Common myeloid progenitor, CD34-positive (primary cell): ENCODE measurements around the gene POLD4.
A peak's percentile ranks its signal among the peaks of the same experiment; 100 is the strongest.

Experiments used
- CTCF ChIA-PET: fragments of 350-600 bp; sonication (Branson Sonifier 250); formaldehyde crosslinking; loops from one replicate; lab custom pipeline; 2021; ENCODE audit warnings: antibody characterized with exemption; lab: Charles Lee
- POLR2A ChIA-PET: fragments of 350-600 bp; sonication (Branson Sonifier 250); formaldehyde crosslinking; loops from one replicate; lab custom pipeline; 2021; ENCODE audit warnings: antibody characterized with exemption; lab: Charles Lee
- DNase-seq, 3 donors: peaks; one replicate each; pipeline versions ENCODE4 v3.0.0 to v3.0.0-alpha.2; 2013
- H3K27ac ChIP-seq, 2 experiments: 1 replicate in 1 of 2; 2 replicates in 1 of 2; pipeline ENCODE4 v1.7.0; 2013; ENCODE audit warnings: inconsistent platforms in 2 of 2, low read length in 2 of 2, mild to moderate bottlenecking in 2 of 2, low read depth in 1 of 2, moderate library complexity in 1 of 2; ENCODE audit not compliant: severe bottlenecking in 2 of 2, insufficient read depth in 1 of 2, poor library complexity in 1 of 2
- H3K27me3 ChIP-seq, 5 experiments: replicated peaks in 2 of 5; 1 replicate in 3 of 5; 2 replicates in 2 of 5; pipeline versions ENCODE4 v1.6.1 to v1.7.0; 2013; ENCODE audit warnings: low read length in 4 of 5, mild to moderate bottlenecking in 2 of 5, moderate library complexity in 2 of 5, inconsistent platforms in 1 of 5; ENCODE audit not compliant: insufficient read depth in 5 of 5, control insufficient read depth in 4 of 5
- H3K36me3 ChIP-seq, 4 experiments: 1 replicate in 2 of 4; 2 replicates in 2 of 4; pipeline versions ENCODE4 v1.6.1 to v1.7.0; 2013; ENCODE audit warnings: low read length in 3 of 4, control low read depth in 1 of 4, mild to moderate bottlenecking in 1 of 4; ENCODE audit not compliant: control insufficient read depth in 4 of 4, insufficient read depth in 4 of 4
- H3K4me1 ChIP-seq, 4 experiments: 1 replicate in 3 of 4; 2 replicates in 1 of 4; pipeline versions ENCODE4 v1.6.1 to v1.7.1; 2013; ENCODE audit warnings: low read length in 3 of 4, mild to moderate bottlenecking in 3 of 4, control low read depth in 1 of 4, inconsistent platforms in 1 of 4, moderate library complexity in 1 of 4; ENCODE audit not compliant: control insufficient read depth in 4 of 4, insufficient read depth in 4 of 4; ENCODE audit errors: control extremely low read depth in 1 of 4
- H3K4me3 ChIP-seq, 7 experiments: 1 replicate in 4 of 7; 2 replicates in 3 of 7; pipeline versions ENCODE4 v1.5.1 to v1.7.0; 2013; ENCODE audit warnings: mild to moderate bottlenecking in 7 of 7, low read length in 6 of 7, moderate library complexity in 6 of 7, inconsistent platforms in 2 of 7, low read depth in 2 of 7, control low read depth in 1 of 7; ENCODE audit not compliant: insufficient read depth in 4 of 7, control insufficient read depth in 1 of 7; ENCODE audit errors: extremely low read depth in 1 of 7
- H3K9me3 ChIP-seq, 5 experiments: 1 replicate in 4 of 5; 2 replicates in 1 of 5; pipeline versions ENCODE4 v1.6.1 to v1.7.1; 2013; ENCODE audit warnings: low read length in 4 of 5, mild to moderate bottlenecking in 2 of 5, inconsistent platforms in 1 of 5, low read depth in 1 of 5, moderate library complexity in 1 of 5; ENCODE audit not compliant: control insufficient read depth in 4 of 5, insufficient read depth in 2 of 5; ENCODE audit errors: control extremely low read depth in 1 of 5
- WGBS: methylation state at CpG from one replicate; pipeline ENCODE4 v1.1.5; 2013; ENCODE audit not compliant: insufficient coverage; 5-methylcytosine and 5-hydroxymethylcytosine counted together

The POLD4 gene

GRCh38 chr11:67364169-67364568, 10.8 kb upstream of the POLD4 start:
- H3K27ac ChIP-seq: no peak overlapping the region
- 0% methylated on average over 3 of the region's 3 CpGs for WGBS
- no peaks in the 10 kb centered on the region for H3K9me3 ChIP-seq
- CTCF ChIA-PET: interaction anchor here (1.6 to 20.0 kb wide), 4 partner anchors 11 to 18 kb away, joined by 3 to 892 read pairs (median 36); partner anchors contain the start of genes CLCF1, POLD4 and RAD9A
- no peak for DNase-seq
- POLR2A ChIA-PET: interaction anchor here (1.3 kb wide), 1 partner anchor 37 kb away, joined by 3 read pairs; the partner anchor contains the start of gene PPP1CA
- H3K36me3 ChIP-seq: no peaks in the 10 kb centered on the region
- H3K4me3 ChIP-seq: peak overlapping the region in 1 of 7 experiments; percentile 38
- no peaks in the 10 kb centered on the region for H3K27me3 ChIP-seq
- H3K4me1 ChIP-seq: peaks cover 0 to 56% (median 45%) of the 10 kb centered on the region in 4 experiments

- Histone ChIP-seq H3K4me1 (peaks cover 3 to 42% (median 19%) of the 10 kb centered on the region in 4 experiments), H3K36me3 (no peaks in the 10 kb centered on the region), H3K9me3 (no peaks in the 10 kb centered on the region), H3K27ac (no peak overlapping the region), H3K27me3 (no peaks in the 10 kb centered on the region), H3K4me3 (no peak overlapping the region)
- WGBS: over 99% methylated on average over 11 of the region's 12 CpGs
- ChIA-PET CTCF (interaction anchor here (0.7 to 20.0 kb wide), 3 partner anchors 9 to 25 kb away, joined by 4 to 892 read pairs (median 4); partner anchors contain the start of genes CLCF1 and RAD9A), POLR2A (interaction anchor here (1.5 kb wide), 1 partner anchor 10 kb away, joined by 3 read pairs; no protein-coding TSS in a partner anchor)
- no peak for DNase-seq
Measured at GRCh38 chr11:67357831-67358670, 4.7 kb upstream of the POLD4 start.

- POLR2A ChIA-PET: interaction anchor here (0.6 to 1.5 kb wide), 3 partner anchors 11 to 60 kb away, joined by 3 to 4 read pairs (median 3); no protein-coding TSS in a partner anchor
- Histone ChIP-seq H3K36me3 (no peaks in the 10 kb centered on the region), H3K27ac (no peak overlapping the region), H3K27me3 (no peaks in the 10 kb centered on the region), H3K4me3 (no peak overlapping the region), H3K4me1 (peaks cover 3 to 50% (median 27%) of the 10 kb centered on the region in 4 experiments), H3K9me3 (no peaks in the 10 kb centered on the region)
- 41% methylated on average over 2 of the region's 3 CpGs for WGBS
- CTCF ChIA-PET: interaction anchor here (1.0 to 20.0 kb wide), 9 partner anchors 8 to 289 kb away, joined by 3 to 892 read pairs (median 4); partner anchors contain the start of genes CLCF1 and RAD9A
- peak; percentile 59 to 69 (median 68) for DNase-seq
Measured at GRCh38 chr11:67356864-67357561, 3.7 kb upstream of the POLD4 start.

GRCh38 chr11:67356387-67356863, 3.1 kb upstream of the POLD4 start:
- Histone ChIP-seq H3K4me1 (peaks cover 6 to 55% (median 31%) of the 10 kb centered on the region in 4 experiments), H3K27ac (no peak overlapping the region), H3K4me3 (no peak overlapping the region), H3K27me3 (no peaks in the 10 kb centered on the region), H3K9me3 (no peaks in the 10 kb centered on the region), H3K36me3 (no peaks in the 10 kb centered on the region)
- 41% methylated on average over 3 of the region's 4 CpGs for WGBS
- POLR2A ChIA-PET: interaction anchor here (0.6 kb wide), 1 partner anchor 60 kb away, joined by 3 read pairs; no protein-coding TSS in a partner anchor
- no peak for DNase-seq
- CTCF ChIA-PET: interaction anchor here (1.0 to 20.0 kb wide), 9 partner anchors 9 to 289 kb away, joined by 3 to 892 read pairs (median 3); partner anchors contain the start of genes CLCF1 and RAD9A

- H3K36me3 ChIP-seq: peaks cover 0 to 3% (median 0%) of the 10 kb centered on the region in 4 experiments
- peaks cover 7 to 58% (median 35%) of the 10 kb centered on the region in 4 experiments for H3K4me1 ChIP-seq
- ChIA-PET POLR2A (no interaction called here), CTCF (interaction anchor here (0.8 to 20.0 kb wide), 10 partner anchors 7 to 290 kb away, joined by 3 to 892 read pairs (median 4); partner anchors contain the start of genes CLCF1 and RAD9A)
- H3K27ac ChIP-seq: no peak overlapping the region
- DNase-seq: no peak
- H3K27me3 ChIP-seq: no peaks in the 10 kb centered on the region
- no peak overlapping the region for H3K4me3 ChIP-seq
- WGBS: 100% methylated on average over 1 of the region's 4 CpGs
- H3K9me3 ChIP-seq: no peaks in the 10 kb centered on the region
Measured at GRCh38 chr11:67355794-67356386, 2.5 kb upstream of the POLD4 start.

GRCh38 chr11:67355023-67355793, 1.9 kb upstream of the POLD4 start:
- 95% methylated on average over 7 of the region's 11 CpGs for WGBS
- H3K4me3 ChIP-seq: no peak overlapping the region
- CTCF ChIA-PET: interaction anchor here (0.8 to 20.0 kb wide), 6 partner anchors 8 to 118 kb away, joined by 3 to 892 read pairs (median 12); partner anchors contain the start of genes CLCF1 and RAD9A
- H3K36me3 ChIP-seq: peaks cover 0 to 4% (median 0%) of the 10 kb centered on the region in 4 experiments
- no peaks in the 10 kb centered on the region for H3K27me3 ChIP-seq
- POLR2A ChIA-PET: no interaction called here
- peak overlapping the region in 1 of 2 experiments; percentile 54 for H3K27ac ChIP-seq
- DNase-seq: no peak
- peaks cover 7 to 58% (median 35%) of the 10 kb centered on the region in 4 experiments for H3K4me1 ChIP-seq
- H3K9me3 ChIP-seq: no peaks in the 10 kb centered on the region
